HG02678 (cell line): Measurements from ENCODE around the gene MEF2B.
"Not testable (repeated sequence)": the region's sequence is repeated elsewhere in the genome, so short reads cannot be mapped to it uniquely, and the experiment has no call there.

ENCODE experiments used
- ATAC-seq: cut with Tn5 transposase; IDR thresholded peaks from one replicate; pipeline ENCODE4 v1.9.1; 2021; ENCODE audit warnings: mild to moderate bottlenecking, moderate library complexity; ENCODE audit not compliant: unreplicated experiment

Gene MEF2B

GRCh38 chr19:19102566-19102965 is 67.5 kb downstream of the MEF2B start:
- not testable (repeated sequence) for ATAC-seq

- ATAC-seq: no peak
Measured at GRCh38 chr19:19101540-19101939, 68.5 kb downstream of the MEF2B start.

- ATAC-seq: no peak
Measured at GRCh38 chr19:19098703-19099632, 71.1 kb downstream of the MEF2B start.

- no peak for ATAC-seq
Measured at GRCh38 chr19:19098084-19098702, 71.9 kb downstream of the MEF2B start.

- no peak for ATAC-seq
Measured at GRCh38 chr19:19096641-19097627, 73.1 kb downstream of the MEF2B start.

GRCh38 chr19:19095691-19096090 is 74.4 kb downstream of the MEF2B start:
- ATAC-seq: no peak
